Neural cell (in vitro differentiated cells): ENCODE measurements around the gene MPI. TPM values are rescaled to one million over a fixed set of nuclear protein-coding genes. Genes with fewer than 3 reads are reported as not detected.

Source experiments
- H2AFZ ChIP-seq: fragments of 200-600, 300-800 bp; sonication (generic), shearing (Covaris generic); 2 replicates; pipeline ENCODE4 v1.6.0; 2014; ENCODE audit warnings: low read depth, mild to moderate bottlenecking, antibody characterized with exemption, low read length, moderate library complexity
- H3F3A ChIP-seq: fragments of 200-600 bp; shearing (Covaris generic); 2 replicates; pipeline ENCODE4 v1.6.1; 2016; ENCODE audit warnings: mild to moderate bottlenecking, moderate library complexity, mixed read lengths, antibody characterized with exemption, low read length; ENCODE audit not compliant: insufficient read depth, poor library complexity, severe bottlenecking
- H3K27ac ChIP-seq: fragments of 200-600, 300-800 bp; sonication (generic), shearing (Covaris generic); 2 replicates; pipeline ENCODE4 v1.5.1; 2014; ENCODE audit warnings: mild to moderate bottlenecking, low read length, moderate library complexity
- H3K27me3 ChIP-seq: fragments of 300-800, 200-600 bp; sonication (generic), shearing (Covaris generic); 2 replicates; pipeline ENCODE4 v1.6.0; 2014; ENCODE audit warnings: mild to moderate bottlenecking, low read depth, low read length, moderate library complexity; ENCODE audit not compliant: insufficient read depth
- H3K36me3 ChIP-seq: fragments of 300-800, 200-600 bp; sonication (generic), shearing (Covaris generic); 2 replicates; pipeline ENCODE4 v1.5.1; 2014; ENCODE audit warnings: mild to moderate bottlenecking, antibody characterized with exemption, low read length, moderate library complexity; ENCODE audit not compliant: insufficient read depth
- H3K4me2 ChIP-seq: fragments of 300-800, 200-600 bp; sonication (generic), shearing (Covaris generic); 2 replicates; pipeline ENCODE4 v1.6.0; 2014; ENCODE audit warnings: mild to moderate bottlenecking, low read length
- H3K4me3 ChIP-seq: fragments of 300-800, 200-600 bp; sonication (generic), shearing (Covaris generic); 2 replicates; pipeline ENCODE4 v1.5.1; 2014; ENCODE audit warnings: mild to moderate bottlenecking, low read length, moderate library complexity
- H3K79me2 ChIP-seq: fragments of 200-600 bp; shearing (Covaris generic); replicated peaks from 2 replicates; pipeline ENCODE4 v1.6.0; 2014; ENCODE audit warnings: mild to moderate bottlenecking, low read length, moderate library complexity; ENCODE audit not compliant: insufficient read depth
- H3K9ac ChIP-seq: fragments of 300-800, 200-600 bp; sonication (generic), shearing (Covaris generic); 2 replicates; pipeline ENCODE4 v1.6.1; 2016; ENCODE audit warnings: mild to moderate bottlenecking, low read length, mixed read lengths
- H3K9me2 ChIP-seq: fragments of 200-600 bp; shearing (Covaris generic); 2 replicates; pipeline ENCODE4 v1.6.1; 2016; ENCODE audit warnings: mild to moderate bottlenecking, low read length, mixed read lengths; ENCODE audit not compliant: insufficient read depth
- H3K9me3 ChIP-seq: fragments of 200-600, 300-800 bp; sonication (generic), shearing (Covaris generic); 2 replicates; pipeline ENCODE4 v1.6.1; 2016; ENCODE audit warnings: mild to moderate bottlenecking, mixed run types, low read length, moderate library complexity, mixed read lengths
- H4K20me1 ChIP-seq: fragments of 200-600 bp; shearing (Covaris generic); 2 replicates; pipeline ENCODE4 v1.6.1; 2016; ENCODE audit warnings: mild to moderate bottlenecking, mixed run types; ENCODE audit not compliant: insufficient read depth
- EP300 ChIP-seq: fragments of 450-650 bp; conservative IDR thresholded peaks from 2 replicates; pipeline ENCODE4 v1.6.1; 2014; ENCODE audit warnings: antibody characterized with exemption, mild to moderate bottlenecking, moderate library complexity; ENCODE audit not compliant: poor library complexity, severe bottlenecking
- EZH2 ChIP-seq: fragments of 200-600, 300-800 bp; shearing (Covaris generic), sonication (generic); IDR thresholded peaks from 2 replicates; pipeline ENCODE4 v1.6.1; 2014; ENCODE audit warnings: antibody characterized with exemption, low read length, borderline replicate concordance, mild to moderate bottlenecking; ENCODE audit not compliant: insufficient read depth, poor library complexity, severe bottlenecking
- MXI1 ChIP-seq: fragments of 450-650 bp; conservative IDR thresholded peaks from 2 replicates; pipeline ENCODE4 v1.6.1; 2014; ENCODE audit warnings: antibody characterized with exemption, mild to moderate bottlenecking; ENCODE audit not compliant: poor library complexity, severe bottlenecking
- POLR2AphosphoS5 ChIP-seq: IDR thresholded peaks from 2 replicates; pipeline ENCODE4 v1.6.1; 2012
- RAD21 ChIP-seq: fragments of 450-650 bp; conservative IDR thresholded peaks from 2 replicates; pipeline ENCODE4 v1.6.1; 2014; ENCODE audit warnings: antibody characterized with exemption, mild to moderate bottlenecking, moderate library complexity
- SMC3 ChIP-seq: fragments of 450-650 bp; conservative IDR thresholded peaks from 2 replicates; pipeline ENCODE4 v1.6.1; 2014; ENCODE audit warnings: antibody characterized with exemption, mild to moderate bottlenecking, moderate library complexity; ENCODE audit not compliant: poor library complexity
- TAF1 ChIP-seq: IDR thresholded peaks from 2 replicates; pipeline ENCODE4 v1.6.1; 2012; ENCODE audit warnings: low read depth
- polyA plus RNA-seq: library from polyadenylated mRNA; depleted of rRNA; stranded (reverse); fragments of >200 nt; gene quantifications from 2 replicates; pipeline ENCODE4 v1.2.3, GENCODE V29; 2014
- TF ChIP-seq, protein P1 (sequence below): fragments of 450-650 bp; IDR thresholded peaks from 2 replicates; pipeline ENCODE4 v1.5.1; 2014; ENCODE audit warnings: antibody characterized with exemption, mild to moderate bottlenecking, moderate library complexity; ENCODE audit not compliant: poor library complexity, severe bottlenecking
- TF ChIP-seq, protein P2 (sequence below): IDR thresholded peaks from 2 replicates; pipeline ENCODE4 v1.6.1; 2012; ENCODE audit warnings: borderline replicate concordance

The MPI gene
- polyA plus RNA-seq, 1 donor from 2014 or later: 80.3 TPM

GRCh38 chr15:74845208-74845568, 44.7 kb upstream of the MPI start:
- Histone ChIP-seq H3K4me2 (no peak overlapping the region), H3K9me2 (no peaks in the 10 kb centered on the region), H3K36me3 (no peaks in the 10 kb centered on the region), H3F3A (no peaks in the 10 kb centered on the region), H2AFZ (no peak overlapping the region), H3K79me2 (no peaks in the 10 kb centered on the region), H3K9ac (no peak overlapping the region), H4K20me1 (no peaks in the 10 kb centered on the region), H3K27me3 (no peaks in the 10 kb centered on the region), H3K9me3 (no peaks in the 10 kb centered on the region), H3K4me3 (no peak overlapping the region), H3K27ac (no peak overlapping the region)
- no peak for TF ChIP-seq SMC3
- no peak for TF ChIP-seq EZH2
- TF ChIP-seq POLR2AphosphoS5: no peak
- TF ChIP-seq RAD21: no peak
- no peak for TF ChIP-seq EP300
- TF ChIP-seq MXI1: no peak
- TF ChIP-seq, protein P1, sequence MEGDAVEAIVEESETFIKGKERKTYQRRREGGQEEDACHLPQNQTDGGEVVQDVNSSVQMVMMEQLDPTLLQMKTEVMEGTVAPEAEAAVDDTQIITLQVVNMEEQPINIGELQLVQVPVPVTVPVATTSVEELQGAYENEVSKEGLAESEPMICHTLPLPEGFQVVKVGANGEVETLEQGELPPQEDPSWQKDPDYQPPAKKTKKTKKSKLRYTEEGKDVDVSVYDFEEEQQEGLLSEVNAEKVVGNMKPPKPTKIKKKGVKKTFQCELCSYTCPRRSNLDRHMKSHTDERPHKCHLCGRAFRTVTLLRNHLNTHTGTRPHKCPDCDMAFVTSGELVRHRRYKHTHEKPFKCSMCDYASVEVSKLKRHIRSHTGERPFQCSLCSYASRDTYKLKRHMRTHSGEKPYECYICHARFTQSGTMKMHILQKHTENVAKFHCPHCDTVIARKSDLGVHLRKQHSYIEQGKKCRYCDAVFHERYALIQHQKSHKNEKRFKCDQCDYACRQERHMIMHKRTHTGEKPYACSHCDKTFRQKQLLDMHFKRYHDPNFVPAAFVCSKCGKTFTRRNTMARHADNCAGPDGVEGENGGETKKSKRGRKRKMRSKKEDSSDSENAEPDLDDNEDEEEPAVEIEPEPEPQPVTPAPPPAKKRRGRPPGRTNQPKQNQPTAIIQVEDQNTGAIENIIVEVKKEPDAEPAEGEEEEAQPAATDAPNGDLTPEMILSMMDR: no peak
- no peak for TF ChIP-seq TAF1
- TF ChIP-seq, protein P2, sequence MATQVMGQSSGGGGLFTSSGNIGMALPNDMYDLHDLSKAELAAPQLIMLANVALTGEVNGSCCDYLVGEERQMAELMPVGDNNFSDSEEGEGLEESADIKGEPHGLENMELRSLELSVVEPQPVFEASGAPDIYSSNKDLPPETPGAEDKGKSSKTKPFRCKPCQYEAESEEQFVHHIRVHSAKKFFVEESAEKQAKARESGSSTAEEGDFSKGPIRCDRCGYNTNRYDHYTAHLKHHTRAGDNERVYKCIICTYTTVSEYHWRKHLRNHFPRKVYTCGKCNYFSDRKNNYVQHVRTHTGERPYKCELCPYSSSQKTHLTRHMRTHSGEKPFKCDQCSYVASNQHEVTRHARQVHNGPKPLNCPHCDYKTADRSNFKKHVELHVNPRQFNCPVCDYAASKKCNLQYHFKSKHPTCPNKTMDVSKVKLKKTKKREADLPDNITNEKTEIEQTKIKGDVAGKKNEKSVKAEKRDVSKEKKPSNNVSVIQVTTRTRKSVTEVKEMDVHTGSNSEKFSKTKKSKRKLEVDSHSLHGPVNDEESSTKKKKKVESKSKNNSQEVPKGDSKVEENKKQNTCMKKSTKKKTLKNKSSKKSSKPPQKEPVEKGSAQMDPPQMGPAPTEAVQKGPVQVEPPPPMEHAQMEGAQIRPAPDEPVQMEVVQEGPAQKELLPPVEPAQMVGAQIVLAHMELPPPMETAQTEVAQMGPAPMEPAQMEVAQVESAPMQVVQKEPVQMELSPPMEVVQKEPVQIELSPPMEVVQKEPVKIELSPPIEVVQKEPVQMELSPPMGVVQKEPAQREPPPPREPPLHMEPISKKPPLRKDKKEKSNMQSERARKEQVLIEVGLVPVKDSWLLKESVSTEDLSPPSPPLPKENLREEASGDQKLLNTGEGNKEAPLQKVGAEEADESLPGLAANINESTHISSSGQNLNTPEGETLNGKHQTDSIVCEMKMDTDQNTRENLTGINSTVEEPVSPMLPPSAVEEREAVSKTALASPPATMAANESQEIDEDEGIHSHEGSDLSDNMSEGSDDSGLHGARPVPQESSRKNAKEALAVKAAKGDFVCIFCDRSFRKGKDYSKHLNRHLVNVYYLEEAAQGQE: no peak

DNA sequence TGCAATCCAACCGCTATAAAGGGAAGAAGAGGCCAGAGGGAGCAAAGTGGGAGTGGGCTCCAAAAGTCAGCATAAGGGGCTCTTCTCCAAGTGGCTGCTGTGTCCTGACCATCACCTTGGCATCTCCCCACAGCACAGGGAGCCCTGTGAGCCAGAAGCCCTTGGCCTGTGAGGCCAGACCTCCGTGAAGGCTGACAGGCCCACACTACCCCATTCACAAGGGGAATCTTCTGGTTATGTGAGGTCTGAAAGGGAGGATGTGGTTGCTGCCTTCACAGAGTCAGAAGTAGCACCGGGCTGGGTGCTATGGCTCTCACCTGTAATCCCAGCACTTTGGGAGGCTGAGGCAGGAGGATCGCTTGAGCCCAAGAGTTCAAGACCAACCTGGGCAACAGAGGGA, 44.3 kb upstream of the MPI start:
- H3K36me3 ChIP-seq: no peaks in the 10 kb centered on the region
- no peaks in the 10 kb centered on the region for H3K9me2 ChIP-seq
- no peaks in the 10 kb centered on the region for H3K9me3 ChIP-seq
- H3K27me3 ChIP-seq: no peaks in the 10 kb centered on the region
- H4K20me1 ChIP-seq: no peaks in the 10 kb centered on the region
- H3K79me2 ChIP-seq: no peaks in the 10 kb centered on the region
- H3F3A ChIP-seq: no peaks in the 10 kb centered on the region
- H3K4me3 ChIP-seq: no peak overlapping the region
- TF ChIP-seq, protein P2: no peak
- TF ChIP-seq EZH2 (no peak), EP300 (no peak), MXI1 (no peak), SMC3 (no peak), TAF1 (no peak), RAD21 (no peak), POLR2AphosphoS5 (no peak)
- TF ChIP-seq, protein P1: no peak
- no peak overlapping the region for H3K9ac ChIP-seq
- H3K27ac ChIP-seq: no peak overlapping the region
- H2AFZ ChIP-seq: no peak overlapping the region
- no peak overlapping the region for H3K4me2 ChIP-seq
